Measurements from ENCODE around the gene NOS1.

Gene NOS1

DNA sequence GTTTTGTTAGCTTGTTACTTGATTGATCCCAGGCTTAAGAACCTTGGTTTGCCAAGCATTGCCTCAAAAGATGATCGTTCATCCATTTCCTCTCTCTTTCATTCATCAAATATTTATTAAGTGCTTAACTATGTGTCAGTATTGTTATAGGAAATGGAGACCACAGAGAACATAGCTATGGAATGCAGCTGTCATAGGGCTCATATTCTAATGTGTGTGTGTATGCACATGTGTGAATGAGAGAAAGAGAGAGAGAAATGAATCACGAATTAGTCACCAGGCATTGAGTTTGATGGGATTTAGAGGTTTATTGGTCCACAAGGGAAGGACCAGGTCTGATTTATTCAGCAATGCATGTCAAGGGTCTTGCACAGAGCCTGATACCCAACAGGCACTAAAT, 100.2 kb downstream of the NOS1 start:
- POLR2A ChIA-PET (ENCODE audit: low non-redundant PET) = no interaction called here
- no peak for TF ChIP-seq CTCF (conservative IDR thresholded peaks at IDR 0.05; ENCODE audit: low read depth)
- CTCF ChIA-PET = interaction anchor here (1.2 kb wide), 1 partner anchor 25 kb away, joined by 3 read pairs; no protein-coding TSS in a partner anchor
- no peak overlapping the region for H3K27ac ChIP-seq
- DNase-seq (ENCODE audit: low spot score) = peak; percentile 69

DNA sequence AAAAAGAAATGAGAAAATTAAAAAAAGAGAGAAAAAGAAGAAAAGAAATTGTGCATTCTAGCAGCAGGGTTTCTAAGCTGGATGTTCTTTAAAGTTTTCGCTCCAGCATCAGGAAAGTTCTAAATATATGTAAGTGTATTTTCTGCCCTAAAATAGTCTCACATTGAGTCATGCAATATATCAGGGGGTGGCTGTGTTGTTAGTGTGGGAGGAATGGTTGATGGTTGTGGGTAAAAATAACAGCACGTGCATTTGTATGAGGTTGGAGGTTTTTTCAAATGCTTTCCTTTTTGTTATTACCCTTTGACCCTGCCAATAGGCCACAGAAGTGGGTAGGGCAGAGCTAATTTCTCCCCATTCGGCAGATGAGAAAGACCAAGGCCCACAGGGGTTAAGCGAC, 106.0 kb downstream of the NOS1 start:
- no peak for TF ChIP-seq CTCF (conservative IDR thresholded peaks at IDR 0.05; ENCODE audit: low read depth)
- DNase-seq (ENCODE audit: low spot score) = no peak
- ChIA-PET CTCF (no interaction called here), POLR2A (ENCODE audit: low non-redundant PET) (no interaction called here)
- H3K27ac ChIP-seq = no peak overlapping the region

DNA sequence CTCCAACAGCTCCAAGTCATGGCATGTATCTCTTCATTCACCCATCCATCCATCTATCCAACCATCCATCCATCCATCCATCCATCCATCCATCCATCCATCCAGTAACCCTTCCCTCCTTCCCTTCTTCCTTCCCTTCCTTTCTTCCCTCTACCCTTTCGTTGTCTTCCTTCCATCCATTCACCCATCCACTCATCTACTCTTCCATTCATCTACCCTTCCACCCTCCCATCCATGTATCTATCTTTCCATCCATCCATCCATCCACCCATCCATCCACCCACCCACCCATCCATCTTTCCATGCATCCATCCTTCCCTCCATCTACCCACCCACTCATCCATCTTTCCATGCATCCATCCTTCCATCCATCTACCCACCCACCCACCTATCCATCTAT, 117.9 kb downstream of the NOS1 start:
- no peak for DNase-seq (ENCODE audit: low spot score)
- ChIA-PET POLR2A (ENCODE audit: low non-redundant PET) (no interaction called here), CTCF (interaction anchor here (0.6 kb wide), 1 partner anchor 583 kb away, joined by 4 read pairs; no protein-coding TSS in a partner anchor)
- no peak overlapping the region for H3K27ac ChIP-seq
- TF ChIP-seq CTCF (conservative IDR thresholded peaks at IDR 0.05; ENCODE audit: low read depth) = no peak

GRCh38 chr12:117241697-117242096, 119.7 kb downstream of the NOS1 start:
- DNase-seq (ENCODE audit: low spot score) = no peak
- no peak for TF ChIP-seq CTCF (conservative IDR thresholded peaks at IDR 0.05; ENCODE audit: low read depth)
- ChIA-PET CTCF (no interaction called here), POLR2A (ENCODE audit: low non-redundant PET) (no interaction called here)
- H3K27ac ChIP-seq = no peak overlapping the region

GRCh38 chr12:117240081-117240755, 121.2 kb downstream of the NOS1 start:
- no peak for TF ChIP-seq CTCF (conservative IDR thresholded peaks at IDR 0.05; ENCODE audit: low read depth)
- no peak overlapping the region for H3K27ac ChIP-seq
- no peak for DNase-seq (ENCODE audit: low spot score)
- ChIA-PET CTCF (no interaction called here), POLR2A (ENCODE audit: low non-redundant PET) (no interaction called here)

DNA sequence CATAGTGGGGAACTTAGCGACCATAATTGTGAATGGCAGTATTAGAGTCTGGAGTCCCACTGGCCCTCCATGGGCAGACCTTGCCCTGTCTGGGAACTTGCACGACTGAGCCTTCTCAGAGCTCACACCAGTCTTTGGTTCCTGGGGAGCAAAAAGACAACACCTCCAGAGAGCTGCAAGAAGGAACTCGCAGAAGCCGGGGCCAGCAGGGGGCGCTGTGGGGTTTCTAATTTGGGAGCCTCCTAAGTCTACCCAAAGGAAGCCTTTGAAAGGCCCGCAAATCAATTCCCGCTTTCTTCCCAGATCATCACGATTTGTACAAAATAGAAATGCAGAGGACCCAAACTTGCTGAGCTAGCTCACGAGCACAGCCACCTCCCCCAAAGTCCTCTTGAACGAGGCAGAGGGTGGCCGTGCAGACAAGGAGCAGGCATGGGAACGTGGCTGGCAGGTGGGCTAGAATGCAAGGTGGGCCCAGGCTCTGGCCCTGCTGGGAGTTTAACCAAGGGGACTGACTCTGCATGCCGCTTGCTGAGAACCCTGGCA, 124.9 kb downstream of the NOS1 start:
- CTCF ChIA-PET = interaction anchor here (0.5 to 1.9 kb wide), 22 partner anchors 10 to 715 kb away, joined by 3 to 12 read pairs (median 3); no protein-coding TSS in a partner anchor
- peak; percentile 40 for DNase-seq (ENCODE audit: low spot score)
- H3K27ac ChIP-seq = no peak overlapping the region
- POLR2A ChIA-PET (ENCODE audit: low non-redundant PET) = interaction anchor here (0.6 kb wide), 1 partner anchor 37 kb away, joined by 5 read pairs; no protein-coding TSS in a partner anchor
- peak; percentile 62 for TF ChIP-seq CTCF (conservative IDR thresholded peaks at IDR 0.05; ENCODE audit: low read depth)

Data from RWPE1 (cell line).